Transverse colon (tissue), 4 donors: Measurements from ENCODE around the gene THSD4. TPM values are rescaled to one million over a fixed set of nuclear protein-coding genes. Genes with fewer than 3 reads are reported as not detected.
"Not testable (repeated sequence)": the region's sequence is repeated elsewhere in the genome, so short reads cannot be mapped to it uniquely, and the experiment has no call there.

Source experiments
- DNase-seq: peaks from one replicate; pipeline ENCODE4 v3.0.0-alpha.2; 2019
- H3K27ac ChIP-seq, 4 donors: fragments of 200-600 bp; sonication (generic); 2 replicates each; pipeline ENCODE4 v1.5.1; 2016 to 2018; ENCODE audit warnings: inconsistent platforms in 4 of 4
- H3K27me3 ChIP-seq: fragments of 200-600 bp; sonication (generic); 2 replicates; pipeline ENCODE4 v1.5.1; 2017; ENCODE audit warnings: inconsistent platforms
- H3K36me3 ChIP-seq, 4 donors: fragments of 200-600 bp; sonication (generic); 2 replicates each; pipeline ENCODE4 v1.5.1; 2017 to 2019; ENCODE audit warnings: inconsistent platforms in 4 of 4
- H3K4me1 ChIP-seq, 4 donors: fragments of 200-600 bp; sonication (generic); 2 replicates each; pipeline ENCODE4 v1.5.1; 2017 to 2020; ENCODE audit warnings: inconsistent platforms in 4 of 4
- H3K4me3 ChIP-seq, 4 donors: fragments of 200-600 bp; sonication (generic); 1 replicate in 1 of 4; 2 replicates in 3 of 4; pipeline versions ENCODE4 v1.5.1 to v1.6.1; 2017 to 2019; ENCODE audit warnings: inconsistent platforms in 4 of 4
- H3K9me3 ChIP-seq, 2 donors: fragments of 200-600 bp; sonication (generic); 2 replicates each; pipeline ENCODE4 v1.5.1; 2017 to 2019; ENCODE audit warnings: inconsistent platforms in 2 of 2
- EP300 ChIP-seq: sonication (generic); formaldehyde crosslinking; IDR thresholded peaks from one replicate; pipeline ENCODE4 v1.6.1; 2017; ENCODE audit warnings: antibody characterized with exemption, low read depth
- POLR2A ChIP-seq: fragments of 450-650 bp; IDR thresholded peaks from one replicate; pipeline ENCODE4 v1.6.1; 2016; ENCODE audit warnings: antibody characterized with exemption, mild to moderate bottlenecking, moderate library complexity
- POLR2AphosphoS5 ChIP-seq, 3 donors: sonication (generic); formaldehyde crosslinking; IDR thresholded peaks; one replicate each; pipeline ENCODE4 v1.6.1; 2016; ENCODE audit warnings: antibody characterized with exemption in 3 of 3
- WGBS, 2 donors: methylation state at CpG; one replicate each; pipeline ENCODE4 v1.1.5; 2018; ENCODE audit warnings: low coverage in 1 of 2; 5-methylcytosine and 5-hydroxymethylcytosine counted together
- in situ Hi-C, 4 donors: fragments of 200-750 bp; cut with MboI; loops; one replicate each; pipeline versions ENCODE4 v1.15.0 to v1.15.1; 2017; ENCODE audit warnings: low sequenced_read_pairs in 3 of 4, low pct_ligation_motif_present in 1 of 4, low pct_unique_long_range_greater_than_20kb in 1 of 4
- intact Hi-C: fragments of 100-400 bp; cut with DNase I; formaldehyde crosslinking; loops from one replicate; pipeline ENCODE4 v1.15.1; 2023; ENCODE audit warnings: low total_unique reads
- total RNA-seq, 4 donors: library from RNA; depleted of rRNA; stranded (reverse); fragments of >200 nt; gene quantifications; one replicate each; pipeline ENCODE4 v1.1.0, GENCODE V29; 2016
- TF ChIP-seq, protein P1 (sequence below), 5 experiments: fragments of 200-600 bp in 3 of 5; fragments of 450-650 bp in 2 of 5; sonication (generic) in 3 of 5; IDR thresholded peaks; 1 replicate in 2 of 5; 2 replicates in 3 of 5; pipeline ENCODE4 v1.5.1; 2016 to 2017; ENCODE audit warnings: antibody characterized with exemption in 5 of 5, inconsistent platforms in 3 of 5, mild to moderate bottlenecking in 2 of 5, moderate library complexity in 1 of 5

Gene THSD4
- total RNA-seq, 4 donors from 2014 or later: 13.3 to 57.2 (median 47.4) TPM

DNA sequence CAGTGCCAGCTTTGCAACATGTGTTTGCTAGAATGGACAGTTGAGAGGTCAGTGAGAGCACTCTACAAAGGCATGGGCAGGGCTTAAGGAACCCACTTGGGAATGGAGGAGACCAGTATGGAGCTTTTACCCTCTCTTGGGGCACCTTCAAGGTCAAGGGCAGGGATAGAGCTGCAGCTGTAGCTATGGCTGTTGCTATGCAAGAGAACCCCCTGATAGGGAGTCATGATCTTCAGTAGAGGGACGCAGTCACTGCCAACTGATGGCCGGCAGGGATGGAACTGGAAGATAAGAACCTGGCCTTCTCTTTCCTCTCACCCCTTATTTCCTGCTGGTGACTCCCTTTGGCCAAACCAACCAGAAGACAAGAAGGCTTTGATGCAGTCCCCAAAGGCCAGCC lies 40.3 kb downstream of the THSD4 start:
- Histone ChIP-seq H3K9me3 (no peaks in the 10 kb centered on the region), H3K27ac (no peak overlapping the region), H3K27me3 (no peaks in the 10 kb centered on the region), H3K4me1 (peaks cover 0 to 2% (median 0%) of the 10 kb centered on the region in 4 donors), H3K36me3 (no peaks in the 10 kb centered on the region), H3K4me3 (no peak overlapping the region)
- intact Hi-C loops (no loop called here), in situ Hi-C loops (no loop called here)
- WGBS, 2 donors: 100% methylated on average over 2 of the region's 2 CpGs; no CpG with 5 or more reads in 1 of the 2 donors
- DNase-seq: no peak
- no peak for TF ChIP-seq POLR2A
- no peak for TF ChIP-seq EP300
- TF ChIP-seq POLR2AphosphoS5 (IDR thresholded peaks at IDR 0.05): no peak
- TF ChIP-seq, protein P1, sequence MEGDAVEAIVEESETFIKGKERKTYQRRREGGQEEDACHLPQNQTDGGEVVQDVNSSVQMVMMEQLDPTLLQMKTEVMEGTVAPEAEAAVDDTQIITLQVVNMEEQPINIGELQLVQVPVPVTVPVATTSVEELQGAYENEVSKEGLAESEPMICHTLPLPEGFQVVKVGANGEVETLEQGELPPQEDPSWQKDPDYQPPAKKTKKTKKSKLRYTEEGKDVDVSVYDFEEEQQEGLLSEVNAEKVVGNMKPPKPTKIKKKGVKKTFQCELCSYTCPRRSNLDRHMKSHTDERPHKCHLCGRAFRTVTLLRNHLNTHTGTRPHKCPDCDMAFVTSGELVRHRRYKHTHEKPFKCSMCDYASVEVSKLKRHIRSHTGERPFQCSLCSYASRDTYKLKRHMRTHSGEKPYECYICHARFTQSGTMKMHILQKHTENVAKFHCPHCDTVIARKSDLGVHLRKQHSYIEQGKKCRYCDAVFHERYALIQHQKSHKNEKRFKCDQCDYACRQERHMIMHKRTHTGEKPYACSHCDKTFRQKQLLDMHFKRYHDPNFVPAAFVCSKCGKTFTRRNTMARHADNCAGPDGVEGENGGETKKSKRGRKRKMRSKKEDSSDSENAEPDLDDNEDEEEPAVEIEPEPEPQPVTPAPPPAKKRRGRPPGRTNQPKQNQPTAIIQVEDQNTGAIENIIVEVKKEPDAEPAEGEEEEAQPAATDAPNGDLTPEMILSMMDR (IDR thresholded peaks at IDR 0.05): no peak

DNA sequence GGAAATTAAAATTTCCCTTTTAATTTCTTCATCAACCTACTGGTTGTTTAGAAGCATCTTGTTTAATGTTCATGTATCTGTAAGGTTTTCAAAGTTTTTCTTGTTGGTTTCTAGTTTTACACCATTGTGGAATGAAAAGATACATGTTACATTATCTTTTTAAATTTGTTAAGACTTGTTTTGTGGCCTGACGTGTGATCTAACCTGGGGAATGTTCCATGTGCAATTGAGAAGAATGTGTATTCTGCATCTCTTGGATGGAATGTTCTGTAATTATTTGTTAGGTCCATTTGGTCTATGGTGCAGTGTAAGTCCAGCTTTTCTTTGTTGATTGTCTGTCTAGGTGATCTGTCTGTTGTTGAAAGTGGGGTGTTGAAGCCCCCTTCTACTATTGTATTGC lies 45.7 kb downstream of the THSD4 start:
- no peak overlapping the region for H3K27ac ChIP-seq
- H3K27me3 ChIP-seq: no peaks in the 10 kb centered on the region
- intact Hi-C loops: no loop called here
- no peaks in the 10 kb centered on the region for H3K4me1 ChIP-seq
- no peak for TF ChIP-seq POLR2A
- TF ChIP-seq EP300: no peak
- TF ChIP-seq, protein P1 (IDR thresholded peaks at IDR 0.05): no peak
- TF ChIP-seq POLR2AphosphoS5 (IDR thresholded peaks at IDR 0.05): no peak
- H3K36me3 ChIP-seq: no peaks in the 10 kb centered on the region
- H3K9me3 ChIP-seq: no peaks in the 10 kb centered on the region
- H3K4me3 ChIP-seq: no peak overlapping the region
- in situ Hi-C loops: no loop called here
- WGBS, 2 donors: 89 to 100% methylated on average over 1 of the region's 1 CpG
- DNase-seq: no peak

DNA sequence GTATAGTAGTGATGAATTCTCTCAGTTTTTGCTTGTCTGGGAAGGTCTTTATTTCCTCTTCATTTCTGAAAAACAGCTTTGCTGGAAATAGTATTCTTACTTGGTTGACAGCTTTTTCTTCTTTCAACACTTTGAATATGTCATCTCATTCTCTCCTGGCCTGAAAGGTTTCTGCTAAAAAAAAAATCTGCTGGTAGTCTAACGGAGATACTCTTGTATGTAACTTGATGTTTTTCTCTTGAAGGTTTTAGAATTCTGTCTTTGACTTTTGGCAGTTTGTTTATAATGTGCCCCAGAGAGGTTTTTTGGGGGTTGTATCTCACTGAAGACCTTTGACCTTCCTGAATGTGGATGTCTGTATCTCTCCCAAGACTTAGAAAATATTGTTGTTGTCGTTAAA lies 47.0 kb downstream of the THSD4 start:
- 67 to 85% methylated on average over 2 of the region's 2 CpGs for whole genome bisulfite sequencing, 2 donors
- H3K27ac ChIP-seq: no peak overlapping the region
- no peaks in the 10 kb centered on the region for H3K36me3 ChIP-seq
- TF ChIP-seq EP300 (no peak), POLR2AphosphoS5 (IDR thresholded peaks at IDR 0.05) (no peak), POLR2A (no peak)
- TF ChIP-seq, protein P1 (IDR thresholded peaks at IDR 0.05): no peak
- no peaks in the 10 kb centered on the region for H3K9me3 ChIP-seq
- no peaks in the 10 kb centered on the region for H3K27me3 ChIP-seq
- in situ Hi-C loops (no loop called here), intact Hi-C loops (no loop called here)
- H3K4me3 ChIP-seq: no peak overlapping the region
- H3K4me1 ChIP-seq: no peaks in the 10 kb centered on the region
- DNase-seq: no peak

- DNase-seq, H3K4me3 ChIP-seq, H3K4me1 ChIP-seq, intact Hi-C loops, in situ Hi-C loops, H3K9me3 ChIP-seq, H3K27ac ChIP-seq, H3K36me3 ChIP-seq, H3K27me3 ChIP-seq: not testable (repeated sequence)
- 91 to 97% methylated on average over 2 of the region's 5 CpGs for WGBS, 2 donors
Measured at GRCh38 chr15:71164606-71165005, 49.3 kb downstream of the THSD4 start.

DNA sequence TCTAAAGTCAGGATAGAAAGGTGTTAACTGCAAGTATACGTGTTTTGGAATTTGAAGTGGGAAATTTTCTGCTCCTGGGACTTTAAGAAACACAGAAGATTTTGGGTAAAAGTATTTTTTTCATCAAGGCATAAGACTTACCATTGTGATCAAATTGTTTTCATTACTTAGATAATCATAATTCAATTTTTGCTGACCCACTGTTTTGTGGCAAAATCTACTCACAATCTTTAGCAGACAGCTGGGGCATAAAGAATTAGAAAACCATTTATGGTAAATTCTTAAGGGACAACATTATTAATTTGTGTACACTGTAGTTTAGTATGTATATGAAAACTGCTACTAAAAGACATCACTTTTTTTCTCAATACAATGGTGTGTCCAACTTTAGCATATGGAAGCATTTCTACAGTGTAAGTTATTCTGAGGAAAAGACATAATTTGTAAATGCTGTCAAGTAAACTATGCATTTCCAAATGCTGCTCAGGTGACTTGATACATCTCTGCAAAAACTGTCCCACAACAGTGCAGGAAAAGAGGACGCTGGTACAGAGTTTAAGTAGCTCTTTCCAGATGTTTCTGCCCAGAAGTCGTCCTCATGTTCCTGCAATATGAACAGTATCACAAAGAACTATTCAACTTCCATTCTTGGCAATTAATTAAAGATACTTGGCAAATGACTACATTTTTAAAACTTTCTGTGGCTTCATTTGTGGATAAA lies 52.3 kb downstream of the THSD4 start:
- no peaks in the 10 kb centered on the region for H3K27me3 ChIP-seq
- H3K9me3 ChIP-seq: peaks cover 5 to 13% of the 10 kb centered on the region in 2 donors
- no peak for DNase-seq
- intact Hi-C loops: no loop called here
- no peaks in the 10 kb centered on the region for H3K4me1 ChIP-seq
- in situ Hi-C loops: no loop called here
- 63 to 74% methylated on average over 3 of the region's 3 CpGs for WGBS, 2 donors
- H3K4me3 ChIP-seq: no peak overlapping the region
- TF ChIP-seq, protein P1 (IDR thresholded peaks at IDR 0.05): no peak
- no peak overlapping the region for H3K27ac ChIP-seq
- H3K36me3 ChIP-seq: no peaks in the 10 kb centered on the region
